GM23248 (cell line): ENCODE data around the gene NUP153.

ENCODE experiments used
- EZH2 ChIP-seq: fragments of 200-600 bp; sonication (generic); IDR thresholded peaks from 2 replicates; pipeline ENCODE4 v1.6.1; 2018; ENCODE audit warnings: antibody characterized with exemption, mild to moderate bottlenecking; ENCODE audit not compliant: insufficient read depth, poor library complexity, severe bottlenecking
- EZH2phosphoT487 ChIP-seq: fragments of 200-600 bp; sonication (generic); IDR thresholded peaks from 2 replicates; pipeline ENCODE4 v1.6.1; 2018; ENCODE audit warnings: antibody characterized with exemption, moderate library complexity, mild to moderate bottlenecking, low read depth; ENCODE audit not compliant: insufficient read depth

DNA sequence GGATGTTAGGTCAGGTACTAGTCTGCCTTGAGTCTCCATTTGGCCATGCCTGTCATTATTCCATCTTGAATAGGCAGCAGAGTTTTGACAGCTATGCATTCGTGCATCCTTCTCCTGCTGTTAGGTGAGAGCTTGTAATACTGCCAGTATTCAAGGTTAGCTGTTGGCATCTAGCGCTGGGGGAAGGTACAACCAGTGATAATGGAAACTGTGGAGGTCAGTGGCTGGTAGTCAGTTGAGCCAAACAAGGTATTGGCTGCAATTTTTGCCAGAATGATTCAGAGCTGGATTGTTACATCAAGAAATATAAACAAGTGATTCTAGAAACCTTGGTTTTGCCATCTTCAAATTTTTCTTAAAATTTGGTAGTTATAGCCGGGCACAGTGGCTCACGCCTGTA lies 100.1 kb downstream of the NUP153 start:
- TF ChIP-seq EZH2phosphoT487 (no peak), EZH2 (no peak)
